GM19239 (cell line): ENCODE data around the gene PRKAA2.
"Not testable (repeated sequence)": the region's sequence is repeated elsewhere in the genome, so short reads cannot be mapped to it uniquely, and the experiment has no call there.

Experiments
- DNase-seq: peaks from one replicate; pipeline ENCODE4 v3.0.0; 2011; ENCODE audit warnings: low spot score; ENCODE audit not compliant: insufficient read length
- FAIRE-seq: peaks from 2 replicates; lab custom pipeline; 2011; peaks lifted over from hg19 to GRCh38; lab: Jason Lieb, UNC

The PRKAA2 gene

DNA sequence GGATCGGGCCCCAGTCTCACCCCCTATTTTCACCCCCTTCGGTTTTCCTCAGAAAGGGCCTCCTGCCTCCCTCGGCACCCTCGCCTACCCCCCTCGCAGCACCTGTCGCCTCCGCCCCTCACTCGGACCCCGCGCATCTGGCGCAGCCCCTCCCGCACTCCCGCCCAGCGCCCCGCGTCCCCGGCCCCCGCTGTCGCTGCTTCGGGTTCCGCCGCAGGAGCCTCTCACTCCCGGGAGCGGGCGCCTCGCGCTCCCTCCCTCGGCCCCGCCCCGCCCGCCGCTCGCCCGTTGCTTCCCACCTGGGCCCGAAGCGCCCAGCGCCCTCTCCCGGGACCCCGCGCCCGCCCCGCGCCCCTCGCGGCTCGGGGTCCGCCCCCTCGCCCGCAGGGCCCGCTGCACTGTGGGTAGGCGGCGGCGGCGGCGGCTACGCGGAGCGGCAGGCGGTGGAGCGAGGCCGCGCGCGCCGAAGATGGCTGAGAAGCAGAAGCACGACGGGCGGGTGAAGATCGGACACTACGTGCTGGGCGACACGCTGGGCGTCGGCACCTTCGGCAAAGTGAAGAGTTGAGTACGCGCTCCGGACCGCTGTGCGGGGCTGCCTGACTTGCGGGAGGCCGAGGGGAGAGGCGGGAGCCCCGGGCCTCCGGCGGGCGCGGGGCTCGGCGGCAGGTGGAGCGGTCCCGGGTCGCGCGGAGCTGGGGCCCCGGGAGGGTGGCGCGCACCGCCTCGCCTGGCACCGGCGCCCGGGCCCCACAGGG lies at the start of gene PRKAA2:
Gene PRKAA2, plus strand, starts transcription at position 396 of the 758 bp plus-strand sequence. Its CDS starts 74 bp downstream, at position 470.
- no peak for DNase-seq
- no peak for FAIRE-seq

DNA sequence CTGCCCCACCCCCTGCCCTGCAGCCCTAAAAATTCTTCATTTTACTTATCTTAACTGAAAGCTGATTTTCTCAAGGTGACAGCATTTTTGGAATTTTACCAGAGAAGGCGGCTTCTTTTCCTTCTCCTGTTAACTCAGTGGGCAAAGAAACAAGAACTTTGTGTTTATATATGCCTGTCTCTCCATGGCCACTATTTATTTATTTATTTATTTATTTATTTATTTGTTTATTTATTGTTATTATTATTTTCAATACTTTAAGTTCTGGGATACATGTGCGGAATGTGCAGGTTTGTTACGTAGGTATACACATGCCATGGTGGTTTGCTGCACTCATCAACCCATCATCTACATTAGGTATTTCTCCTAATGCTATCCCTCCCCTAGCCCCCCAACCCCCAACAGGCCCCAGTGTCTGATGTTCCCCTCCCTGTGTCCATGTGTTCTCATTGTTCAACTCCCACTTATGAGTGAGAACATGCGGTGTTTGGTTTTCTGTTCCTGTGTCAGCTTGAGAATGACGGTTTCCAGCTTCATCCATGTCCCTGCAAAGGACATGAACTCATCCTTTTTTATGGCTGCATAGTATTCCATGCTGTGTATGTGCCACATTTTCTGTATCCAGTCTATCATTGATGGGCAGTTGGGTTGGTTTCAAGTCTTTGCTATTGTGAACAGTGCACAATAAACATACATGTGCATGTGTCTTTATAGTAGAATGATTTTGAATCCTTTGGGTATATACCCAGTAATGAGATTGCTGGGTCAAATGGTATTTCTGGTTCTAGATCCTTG lies 49.5 kb upstream of the PRKAA2 start:
- not testable (repeated sequence) for DNase-seq

DNA sequence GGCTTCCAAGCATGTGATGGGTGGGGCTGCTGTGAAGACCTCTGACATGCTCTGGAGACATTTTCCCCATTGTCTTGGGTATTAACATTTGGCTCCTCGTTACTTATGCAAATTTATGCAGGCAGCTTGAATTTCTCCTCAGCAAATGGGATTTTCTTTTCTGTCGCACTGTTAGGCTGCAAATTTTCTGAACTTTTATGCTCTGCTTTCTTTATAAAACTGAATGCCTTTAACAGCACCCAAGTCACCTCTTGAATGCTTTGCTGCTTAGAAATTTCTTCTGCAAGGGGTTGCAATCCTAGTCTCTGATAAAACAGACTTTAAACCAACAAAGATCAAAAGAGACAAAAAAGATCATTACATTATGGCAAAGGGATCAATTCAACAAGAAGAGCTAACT lies 35.0 kb upstream of the PRKAA2 start:
- DNase-seq, FAIRE-seq: not testable (repeated sequence)

More for the DNA sequence above, 49.5 kb upstream of the PRKAA2 start:
- FAIRE-seq: not testable (repeated sequence)

DNA sequence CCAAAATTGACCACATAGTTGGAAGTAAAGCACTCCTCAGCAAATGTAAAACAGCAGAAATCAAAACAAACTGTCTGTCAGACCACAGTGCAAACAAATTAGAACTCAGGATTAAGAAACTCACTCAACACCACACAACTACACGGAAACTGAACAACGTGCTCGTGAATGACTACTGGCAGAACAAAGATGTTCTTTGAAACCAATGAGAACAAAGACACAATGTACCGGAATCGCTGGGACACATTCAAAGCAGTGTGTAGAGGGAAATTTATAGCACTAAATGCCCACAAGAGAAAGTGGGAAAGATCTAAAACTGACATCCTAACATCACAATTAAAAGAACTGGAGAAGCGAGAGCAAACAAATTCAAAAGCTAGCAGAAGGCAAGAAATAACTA lies 34.3 kb upstream of the PRKAA2 start:
- not testable (repeated sequence) for FAIRE-seq, DNase-seq

DNA sequence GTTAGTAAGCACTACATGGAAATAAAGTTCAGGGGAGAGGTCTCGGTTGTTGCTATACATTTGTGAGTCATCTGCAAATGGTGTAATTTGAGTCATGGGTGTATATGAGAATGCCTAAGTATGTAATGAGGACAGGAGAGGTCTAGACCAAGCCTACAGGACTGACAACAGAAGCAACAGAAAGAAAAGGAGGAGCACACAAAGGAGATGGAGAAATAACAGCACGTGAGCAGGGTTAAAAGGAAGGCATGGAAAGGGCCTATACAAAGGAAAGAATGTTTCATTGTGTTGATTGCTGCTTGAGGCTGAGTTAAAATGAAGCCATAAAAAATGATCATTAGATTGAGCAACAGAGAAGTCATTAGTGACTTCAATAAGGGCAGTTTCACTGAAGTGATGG lies 28.0 kb upstream of the PRKAA2 start:
- FAIRE-seq: no peak
- no peak for DNase-seq

DNA sequence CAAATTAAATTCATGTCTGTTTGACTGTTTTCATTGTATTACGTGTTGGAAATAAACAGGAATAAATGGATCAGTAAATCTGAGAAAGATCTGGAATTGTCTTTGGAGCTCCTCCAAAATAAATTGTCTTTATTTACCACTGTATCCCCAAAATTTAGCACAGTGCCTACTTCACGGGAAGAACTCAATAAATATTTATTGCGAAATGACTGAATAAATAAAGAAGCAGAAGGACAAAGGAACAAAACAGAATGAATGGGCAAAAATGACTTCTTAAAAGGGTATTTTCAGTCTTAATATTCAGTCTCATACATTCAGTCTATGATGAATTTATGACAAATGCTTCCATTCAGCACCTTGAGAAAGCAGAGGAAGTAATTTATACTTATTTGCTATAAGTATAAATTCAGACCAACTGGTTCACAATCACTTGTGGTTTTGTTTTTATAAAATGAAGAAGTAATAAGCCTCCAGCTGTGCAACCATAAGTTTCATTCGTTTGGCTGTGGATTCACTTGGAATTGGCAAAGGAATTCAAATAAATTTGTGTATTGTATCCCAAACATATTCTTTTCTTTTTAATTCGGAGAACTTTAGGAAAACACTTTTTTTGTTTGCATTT lies 19.2 kb upstream of the PRKAA2 start:
- no peak for DNase-seq
- no peak for FAIRE-seq

DNA sequence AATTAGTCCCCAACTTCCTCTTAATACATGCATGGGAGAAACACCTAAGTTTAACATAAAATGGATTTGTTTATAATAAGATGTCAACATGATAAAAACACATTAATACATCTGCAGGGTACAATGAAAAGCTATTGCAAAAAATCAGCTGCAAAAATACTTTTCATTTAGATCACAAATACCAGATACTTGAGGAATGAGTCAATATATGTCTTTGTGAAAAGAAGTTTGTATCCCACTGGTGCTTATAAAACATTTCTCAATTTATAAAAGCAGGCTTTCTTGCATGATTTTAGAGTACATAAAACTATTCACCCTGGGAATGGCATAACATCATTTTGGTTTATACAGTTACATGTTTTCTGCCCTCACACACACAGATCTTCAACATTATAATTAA lies 18.6 kb upstream of the PRKAA2 start:
- FAIRE-seq (no peak), DNase-seq (no peak)

DNA sequence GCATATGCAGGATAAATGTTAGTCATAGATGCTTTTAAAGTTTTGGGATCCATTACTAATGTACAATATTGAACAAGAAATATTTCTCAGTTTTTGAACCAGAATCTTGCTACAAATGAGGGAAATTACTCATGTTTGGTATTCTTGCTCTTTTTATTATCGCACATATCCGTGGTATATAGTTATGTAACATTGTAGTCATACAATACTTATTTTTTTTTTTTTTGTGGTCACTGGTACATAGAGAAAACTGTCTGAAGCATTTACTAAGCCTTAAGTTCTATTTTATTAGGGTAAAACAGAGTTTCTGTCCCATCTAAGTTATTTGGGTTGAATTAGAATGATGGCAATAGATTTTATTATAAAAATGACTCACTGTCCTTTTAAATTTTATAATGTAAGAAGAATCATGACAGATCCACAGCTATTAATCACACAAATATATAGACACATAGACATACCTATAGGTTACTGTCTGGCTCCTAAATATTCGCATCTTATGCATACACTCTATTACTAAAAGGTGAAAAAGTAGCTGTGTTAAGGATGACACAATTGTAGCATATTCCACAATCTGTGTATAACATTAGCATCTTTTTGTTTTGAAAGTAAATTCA lies 18.0 kb upstream of the PRKAA2 start:
- no peak for DNase-seq

DNA sequence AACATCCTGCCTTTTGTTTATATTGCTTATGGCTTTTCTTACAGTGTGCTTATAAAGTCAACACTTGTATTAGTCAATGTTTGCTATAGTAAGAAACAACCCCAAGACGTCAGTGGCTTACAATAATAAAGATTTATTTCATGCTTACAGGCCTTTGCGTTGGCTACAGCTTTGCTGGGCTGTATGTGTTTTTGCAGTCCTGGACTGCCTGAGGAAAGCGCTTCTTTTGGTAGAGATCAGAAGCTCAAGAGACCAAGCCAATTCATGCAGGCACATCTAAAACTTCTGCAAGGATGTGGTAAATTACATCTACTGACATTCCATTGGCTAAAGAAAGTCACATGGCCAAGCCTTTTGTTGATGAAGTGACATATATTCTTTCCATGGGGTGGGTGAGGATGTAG lies 17.5 kb upstream of the PRKAA2 start:
- DNase-seq (no peak), FAIRE-seq (no peak)

More for the DNA sequence above, 18.0 kb upstream of the PRKAA2 start:
- no peak for FAIRE-seq

DNA sequence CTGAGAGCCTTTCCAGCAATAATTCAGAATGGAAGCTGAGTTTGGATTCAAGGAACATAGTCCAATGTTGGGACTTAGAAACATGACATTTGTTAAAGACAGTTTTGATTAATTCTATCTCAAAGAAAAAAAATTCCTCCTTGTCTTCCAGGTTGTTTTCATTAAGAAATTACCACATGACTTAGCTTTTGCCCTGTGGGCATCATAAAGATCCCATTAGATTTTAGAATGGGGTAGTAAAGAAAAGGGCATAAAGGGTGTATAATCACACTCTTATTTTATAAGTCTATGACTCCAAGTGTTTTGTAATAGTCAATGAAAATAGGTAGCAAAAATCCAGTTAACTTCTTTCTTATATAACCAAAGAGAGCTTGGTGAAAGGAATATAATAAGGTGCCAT lies 14.3 kb upstream of the PRKAA2 start:
- DNase-seq (no peak), FAIRE-seq (no peak)

DNA sequence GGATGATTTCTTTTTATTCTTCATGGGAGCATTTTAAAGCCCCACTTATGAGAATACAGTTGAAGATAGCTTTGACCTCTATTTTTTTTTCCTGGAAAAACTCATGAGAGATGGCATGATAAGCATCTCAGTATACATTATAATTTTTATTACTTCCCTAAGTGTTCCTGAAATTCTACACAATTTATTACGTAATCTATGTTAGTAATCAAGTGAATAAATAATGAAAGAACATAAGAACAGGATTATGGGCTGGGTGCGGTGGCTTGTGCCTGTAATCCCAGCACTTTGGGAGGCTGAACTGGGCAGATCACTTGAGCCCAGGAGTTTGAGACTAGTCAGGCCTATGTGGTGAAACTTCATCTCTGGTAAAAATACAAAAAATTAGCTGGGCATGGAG lies 13.2 kb upstream of the PRKAA2 start:
- DNase-seq: no peak
- no peak for FAIRE-seq

DNA sequence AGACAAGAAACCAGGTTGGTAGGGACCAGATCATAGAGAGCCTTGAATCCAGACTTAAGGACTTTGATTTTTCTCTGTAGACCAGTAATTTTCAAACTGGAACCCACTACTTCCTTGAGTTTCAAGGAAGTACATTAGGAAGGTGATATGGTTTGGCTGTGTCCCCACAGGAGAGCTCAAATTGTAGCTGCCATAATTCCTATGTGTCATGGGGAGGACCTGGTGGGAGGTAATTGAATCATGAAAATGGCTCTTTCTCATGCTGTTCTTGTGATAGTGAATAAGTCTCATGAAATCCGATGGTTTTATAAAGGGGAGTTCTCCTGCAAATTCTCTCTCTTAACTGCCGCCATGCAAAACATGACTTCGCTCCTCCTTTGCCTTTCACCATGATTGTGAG lies 10.1 kb upstream of the PRKAA2 start:
- no peak for FAIRE-seq
- DNase-seq: no peak

DNA sequence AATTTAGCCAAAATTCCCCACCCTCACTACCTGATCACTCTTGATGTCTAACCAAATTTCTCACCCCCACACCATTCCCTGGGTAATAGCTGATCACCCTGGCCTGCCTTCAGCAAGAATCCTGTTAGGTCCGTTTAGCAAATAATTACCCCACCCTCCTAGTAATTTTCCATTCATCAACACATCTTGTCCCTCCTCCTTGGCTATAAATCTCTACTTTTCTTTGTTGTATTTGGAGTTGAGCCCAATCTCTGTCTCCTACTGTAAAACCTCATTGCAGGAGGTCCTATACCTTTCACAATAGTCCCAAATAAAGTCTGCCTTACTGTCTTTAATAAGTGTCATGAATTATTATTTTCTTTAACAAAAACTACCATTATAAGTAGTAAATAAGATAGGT lies 6.9 kb upstream of the PRKAA2 start:
- DNase-seq: no peak
- FAIRE-seq: no peak

DNA sequence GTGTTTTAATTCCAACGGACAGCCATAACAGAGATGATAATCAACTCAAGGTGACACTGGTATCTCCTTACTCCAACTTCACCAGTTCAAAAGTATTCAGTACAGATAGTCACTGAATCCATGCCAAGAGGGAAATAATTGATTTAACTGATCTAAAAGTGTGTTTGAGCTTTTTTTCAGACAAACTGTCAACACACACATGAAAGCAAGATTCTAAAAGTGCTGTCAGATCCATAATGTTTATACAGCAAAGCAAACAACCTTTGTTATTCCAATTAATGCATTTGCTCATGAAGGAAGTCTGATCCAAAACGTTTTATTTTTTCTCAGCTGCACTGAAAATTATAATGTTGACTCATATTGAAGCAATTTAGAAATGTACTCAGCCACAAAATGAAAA lies 5.9 kb upstream of the PRKAA2 start:
- FAIRE-seq (no peak), DNase-seq (no peak)

DNA sequence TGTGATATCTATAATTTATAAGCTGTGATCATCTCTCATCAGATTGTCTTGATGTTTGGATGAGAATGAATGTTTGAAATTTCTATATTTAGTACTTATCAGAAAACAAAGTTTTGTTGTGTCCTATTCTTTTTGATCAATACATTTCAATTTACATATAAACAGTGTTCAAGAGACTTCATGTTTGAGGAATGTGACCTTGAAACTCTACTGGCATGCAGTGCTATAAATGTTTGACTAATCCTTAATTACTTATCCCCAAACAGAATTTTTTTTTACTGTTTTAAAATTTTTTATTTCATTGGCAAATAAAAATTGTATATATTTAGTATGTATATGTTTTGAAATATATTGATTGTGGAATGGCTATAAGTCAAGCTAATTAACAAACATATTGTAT lies 1.5 kb upstream of the PRKAA2 start:
- no peak for DNase-seq
- no peak for FAIRE-seq

DNA sequence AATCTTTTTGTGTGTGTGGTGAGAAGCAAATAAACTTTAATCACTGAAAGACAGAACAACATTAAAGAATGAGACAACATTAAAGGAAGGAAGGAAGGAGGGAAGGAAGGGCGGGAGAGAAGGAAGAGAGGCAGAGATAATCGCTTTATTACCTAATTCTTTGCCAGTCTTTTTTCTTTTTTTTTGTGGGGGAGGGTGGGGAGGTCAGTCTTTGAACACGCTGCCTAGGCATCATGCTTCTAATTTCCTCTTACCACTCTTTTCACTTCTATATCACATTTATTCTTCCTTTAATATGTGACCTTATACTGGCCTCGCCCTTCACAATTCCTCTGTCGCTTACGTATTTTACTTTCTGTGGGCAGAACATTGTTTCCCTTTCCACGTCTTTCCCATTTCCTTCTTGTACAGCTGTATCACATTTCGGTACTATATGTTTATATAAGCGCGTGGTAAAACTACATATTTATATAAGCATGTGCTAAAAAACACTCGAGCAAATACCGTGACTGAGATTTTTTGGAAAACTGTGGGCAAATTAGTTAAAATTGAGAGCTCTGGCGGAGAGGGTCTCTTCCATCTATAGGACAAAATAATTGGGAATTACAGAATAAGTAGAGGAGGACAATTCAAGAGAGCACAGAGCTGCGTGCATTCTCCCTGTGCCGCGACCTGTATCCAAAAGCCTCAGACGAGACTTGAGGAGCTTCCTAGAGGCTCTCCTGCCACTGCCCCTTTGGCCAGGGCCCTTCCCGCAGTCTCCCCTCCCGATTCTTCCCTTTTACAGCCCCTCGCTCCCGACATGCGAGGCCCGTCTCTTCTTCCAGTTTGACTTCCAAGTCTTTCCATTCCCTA lies 823 bp upstream of the PRKAA2 start:
- FAIRE-seq: no peak
- no peak for DNase-seq

DNA sequence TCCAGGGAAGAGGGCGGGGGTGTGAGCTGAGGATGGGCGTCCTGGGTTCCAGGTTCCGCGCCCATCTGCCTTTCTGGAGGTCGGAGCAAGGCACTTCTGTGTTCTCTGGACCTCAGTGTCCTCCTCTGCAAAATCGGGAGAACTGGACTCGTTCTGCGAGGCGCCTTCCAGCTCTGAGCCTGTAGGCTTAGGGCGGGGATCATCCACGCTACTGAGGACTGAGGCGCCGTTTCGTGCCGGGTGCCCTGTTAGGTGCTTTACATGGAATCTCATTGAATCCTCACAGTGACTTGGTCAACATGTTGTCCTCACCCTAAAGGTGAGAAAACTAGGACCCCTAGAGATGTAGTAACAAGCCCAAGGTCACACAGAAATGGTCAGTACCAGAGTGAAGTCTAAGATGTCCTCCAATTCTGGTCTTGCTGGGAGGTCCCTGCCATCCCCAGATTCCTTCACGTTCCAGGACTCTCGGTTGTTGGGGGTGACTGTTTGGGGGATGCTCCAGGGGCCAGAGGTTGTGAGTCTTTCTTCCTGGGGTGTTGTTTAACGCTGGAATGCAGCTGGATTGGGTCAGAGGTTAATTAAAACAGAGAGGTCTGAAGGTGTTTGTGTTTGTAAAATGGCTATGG lies 677 bp downstream of the PRKAA2 start:
- DNase-seq (no peak), FAIRE-seq (no peak)

DNA sequence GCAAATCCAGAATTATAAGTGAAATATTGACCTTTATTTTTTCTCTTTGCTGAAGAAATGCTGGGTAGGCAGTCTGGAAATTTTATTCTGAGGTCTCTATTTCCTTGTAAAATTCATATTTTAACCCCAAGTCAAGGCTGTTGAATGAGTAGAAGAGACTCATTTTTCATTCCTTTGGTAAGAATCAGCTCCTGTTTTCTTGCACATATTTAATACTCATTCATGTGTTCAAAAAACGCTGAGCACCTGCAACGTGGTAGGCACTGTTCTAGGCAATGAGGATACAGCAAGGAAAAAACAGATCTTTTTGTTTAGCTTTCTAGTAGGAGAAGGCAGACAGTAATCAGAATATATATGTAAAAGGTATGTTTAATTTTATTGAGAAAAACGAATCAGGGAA lies 1.5 kb downstream of the PRKAA2 start:
- DNase-seq (no peak), FAIRE-seq (no peak)

DNA sequence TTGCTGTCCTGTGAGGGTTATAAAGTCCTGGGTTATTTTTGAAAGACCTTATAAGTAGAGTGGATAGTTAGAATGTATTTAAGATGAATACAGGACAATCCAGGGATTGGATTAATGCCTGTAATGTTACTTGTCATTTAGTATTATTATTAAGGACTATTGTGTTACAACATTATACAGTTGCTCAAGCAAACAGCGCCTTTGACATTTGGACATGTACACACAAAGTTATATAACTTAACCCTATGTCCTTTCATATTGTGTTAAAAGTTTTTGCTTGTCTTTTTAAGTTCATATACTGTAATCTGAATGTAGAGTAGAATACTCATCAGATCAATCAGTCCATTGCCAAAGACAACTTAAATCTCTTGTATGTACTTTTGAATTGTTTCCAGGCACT lies 2.0 kb downstream of the PRKAA2 start:
- DNase-seq (no peak), FAIRE-seq (no peak)
